ENCODE measurements around the gene KANSL1. TPM values are rescaled to one million over a fixed set of nuclear protein-coding genes. Genes with fewer than 3 reads are reported as not detected.

KANSL1 gene
- total RNA-seq, 1 experiment from 2014 or later: 55.5 TPM

GRCh38 chr17:46029627-46030026 lies 163.6 kb downstream of the KANSL1 start:
- Histone ChIP-seq H3K4me3 (ENCODE audit: low read depth in 2 of 2, low read length in 2 of 2) (no peak overlapping the region), H3K27me3 (ENCODE audit: control insufficient read depth, insufficient read depth, low read length) (no peaks in the 10 kb centered on the region), H3K27ac (ENCODE audit: low read length) (no peak overlapping the region), H3K4me1 (ENCODE audit: control insufficient read depth, insufficient read depth, low read length) (no peaks in the 10 kb centered on the region), H3K36me3 (ENCODE audit: control insufficient read depth, insufficient read depth, low read length) (peaks cover 8% of the 10 kb centered on the region), H3K9me3 (ENCODE audit: control insufficient read depth, insufficient read depth, low read depth, low read length) (no peaks in the 10 kb centered on the region)
- ATAC-seq (no peak), DNase-seq (ENCODE audit: low read depth, low spot score) (no peak)
- no TSS peak for BruUV-seq (replicated peaks)
- intact Hi-C loops (cut with micrococcal nuclease; ENCODE audit: unreplicated experiment): no loop called here
- ChIA-PET POLR2A (interaction anchor here (0.6 kb wide), 1 partner anchor 10 kb away, joined by 6 read pairs; no protein-coding TSS in a partner anchor), CTCF (no interaction called here)
- TF ChIP-seq CTCF (IDR thresholded peaks at IDR 0.05) (no peak), REST (IDR thresholded peaks at IDR 0.05; ENCODE audit: insufficient read depth in 1 of 2, low read depth in 2 of 2, low read length in 1 of 2) (no peak), SIN3A (IDR thresholded peaks at IDR 0.05; ENCODE audit: borderline replicate concordance, insufficient read depth, low read depth, low read length) (no peak), POLR2AphosphoS5 (IDR thresholded peaks at IDR 0.05; ENCODE audit: low read depth, low read length) (no peak), TCF7L2 (IDR thresholded peaks at IDR 0.05; ENCODE audit: low read depth, low read length) (no peak)
- in situ Hi-C loops (cut with HindIII; ENCODE audit: low pct_unique_long_range_greater_than_20kb, low sequenced_read_pairs): no loop called here

- intact Hi-C loops (cut with micrococcal nuclease; ENCODE audit: unreplicated experiment): no loop called here
- in situ Hi-C loops (cut with HindIII; ENCODE audit: low pct_unique_long_range_greater_than_20kb, low sequenced_read_pairs): no loop called here
- no peak for DNase-seq (ENCODE audit: low read depth, low spot score)
- ChIA-PET POLR2A (no interaction called here), CTCF (interaction anchor here (0.6 kb wide), 1 partner anchor 159 kb away, joined by 3 read pairs; no protein-coding TSS in a partner anchor)
- no peak overlapping the region for H3K4me3 ChIP-seq (ENCODE audit: low read depth in 2 of 2, low read length in 2 of 2)
- H3K9me3 ChIP-seq (ENCODE audit: control insufficient read depth, insufficient read depth, low read depth, low read length): no peaks in the 10 kb centered on the region
- H3K36me3 ChIP-seq (ENCODE audit: control insufficient read depth, insufficient read depth, low read length): peaks cover 3% of the 10 kb centered on the region
- TF ChIP-seq REST (IDR thresholded peaks at IDR 0.05; ENCODE audit: insufficient read depth in 1 of 2, low read depth in 2 of 2, low read length in 1 of 2): no peak
- H3K27ac ChIP-seq (ENCODE audit: low read length): no peak overlapping the region
- H3K27me3 ChIP-seq (ENCODE audit: control insufficient read depth, insufficient read depth, low read length): no peaks in the 10 kb centered on the region
- no peaks in the 10 kb centered on the region for H3K4me1 ChIP-seq (ENCODE audit: control insufficient read depth, insufficient read depth, low read length)
- no TSS peak for BruUV-seq (replicated peaks)
- ATAC-seq: no peak
Measured at GRCh38 chr17:46028981-46029565, 164.2 kb downstream of the KANSL1 start.
